Skeletal muscle satellite cell (primary cell): ENCODE results near the gene HCRTR2. TPM values are rescaled to one million over a fixed set of nuclear protein-coding genes. Genes with fewer than 3 reads are reported as not detected.
A peak's percentile ranks its signal among the peaks of the same experiment; 100 is the strongest.
"Not testable (repeated sequence)": the region's sequence is repeated elsewhere in the genome, so short reads cannot be mapped to it uniquely, and the experiment has no call there.

Experiments used
- H3K27me3 ChIP-seq: 2 replicates; pipeline ENCODE4 v1.7.0; 2013; ENCODE audit warnings: low read length; ENCODE audit not compliant: control insufficient read depth, insufficient read depth
- H3K36me3 ChIP-seq: 2 replicates; pipeline ENCODE4 v1.7.0; 2013; ENCODE audit warnings: mild to moderate bottlenecking, control low read depth, low read length; ENCODE audit not compliant: insufficient read depth
- H3K4me1 ChIP-seq: 2 replicates; pipeline ENCODE4 v1.7.0; 2013; ENCODE audit warnings: low read length; ENCODE audit not compliant: control insufficient read depth, insufficient read depth
- H3K4me2 ChIP-seq: 2 replicates; pipeline ENCODE4 v1.7.0; 2013; ENCODE audit warnings: mild to moderate bottlenecking, low read length
- H3K4me3 ChIP-seq: 2 replicates; pipeline ENCODE4 v1.7.0; 2013; ENCODE audit warnings: low read length
- H3K9ac ChIP-seq: 2 replicates; pipeline ENCODE4 v1.7.0; 2013; ENCODE audit warnings: mild to moderate bottlenecking, low read depth, low read length, moderate library complexity
- H3K9me3 ChIP-seq: replicated peaks from 2 replicates; pipeline ENCODE4 v1.7.0; 2013; ENCODE audit warnings: mild to moderate bottlenecking, control low read depth, low read length
- total RNA-seq: library from RNA; depleted of rRNA; stranded (reverse); fragments of >200 nt; gene quantifications from 2 replicates; pipeline ENCODE4 v1.2.3, GENCODE V29; 2012; rRNA removed

Gene HCRTR2
- total RNA-seq = not detected in 2 replicates

GRCh38 chr6:55174211-55175026 is at the start of gene HCRTR2:
HCRTR2 (plus strand) TSS chr6:55174515; CDS start chr6:55174588, 73 bp downstream.
- peak within 1 kb of the TSS; percentile 51 for H3K4me3 ChIP-seq
- peak within 1 kb of the TSS; percentile 68 for H3K4me2 ChIP-seq
- H3K4me1 ChIP-seq = peaks cover 4% of the 10 kb centered on the region
- H3K27me3 ChIP-seq = peaks cover 45% of the 10 kb centered on the region
- H3K36me3 ChIP-seq = no peaks in the 10 kb centered on the region
- H3K9me3 ChIP-seq = no peaks in the 10 kb centered on the region
- H3K9ac ChIP-seq = no peak within 1 kb of the TSS

GRCh38 chr6:55130806-55131324 is 43.5 kb upstream of the HCRTR2 start:
- Histone ChIP-seq H3K9ac (no peak overlapping the region), H3K36me3 (no peaks in the 10 kb centered on the region), H3K9me3 (no peaks in the 10 kb centered on the region), H3K27me3 (no peaks in the 10 kb centered on the region), H3K4me1 (no peaks in the 10 kb centered on the region), H3K4me2 (no peak overlapping the region), H3K4me3 (no peak overlapping the region)

- H3K4me2 ChIP-seq = no peak overlapping the region
- H3K36me3 ChIP-seq = no peaks in the 10 kb centered on the region
Observed at GRCh38 chr6:55131616-55132015, 42.7 kb upstream of the HCRTR2 start.

GRCh38 chr6:55136916-55137315 is 37.4 kb upstream of the HCRTR2 start:
- Histone ChIP-seq H3K9me3 (no peaks in the 10 kb centered on the region), H3K4me3 (no peak overlapping the region), H3K9ac (no peak overlapping the region), H3K4me2 (no peak overlapping the region), H3K36me3 (no peaks in the 10 kb centered on the region), H3K4me1 (peaks cover 3% of the 10 kb centered on the region), H3K27me3 (no peaks in the 10 kb centered on the region)

More at GRCh38 chr6:55131616-55132015, 42.7 kb upstream of the HCRTR2 start:
- no peaks in the 10 kb centered on the region for H3K4me1 ChIP-seq
- no peaks in the 10 kb centered on the region for H3K27me3 ChIP-seq
- no peak overlapping the region for H3K9ac ChIP-seq
- H3K9me3 ChIP-seq = no peaks in the 10 kb centered on the region
- H3K4me3 ChIP-seq = no peak overlapping the region

- Histone ChIP-seq H3K9ac (no peak overlapping the region), H3K4me2 (no peak overlapping the region), H3K36me3 (no peaks in the 10 kb centered on the region), H3K27me3 (no peaks in the 10 kb centered on the region), H3K9me3 (no peaks in the 10 kb centered on the region), H3K4me1 (peaks cover 3% of the 10 kb centered on the region), H3K4me3 (no peak overlapping the region)
Observed at GRCh38 chr6:55137929-55138693, 36.2 kb upstream of the HCRTR2 start.

- Histone ChIP-seq H3K27me3 (no peaks in the 10 kb centered on the region), H3K4me3 (no peak overlapping the region), H3K9ac (no peak overlapping the region), H3K4me2 (no peak overlapping the region), H3K4me1 (peaks cover 3% of the 10 kb centered on the region), H3K36me3 (no peaks in the 10 kb centered on the region), H3K9me3 (no peaks in the 10 kb centered on the region)
Observed at GRCh38 chr6:55141611-55142010, 32.7 kb upstream of the HCRTR2 start.

GRCh38 chr6:55142610-55143009 is 31.7 kb upstream of the HCRTR2 start:
- Histone ChIP-seq H3K9ac (no peak overlapping the region), H3K4me3 (no peak overlapping the region), H3K9me3 (no peaks in the 10 kb centered on the region), H3K36me3 (no peaks in the 10 kb centered on the region), H3K4me2 (no peak overlapping the region), H3K27me3 (no peaks in the 10 kb centered on the region), H3K4me1 (peaks cover 3% of the 10 kb centered on the region)

GRCh38 chr6:55153284-55153683 is 21.0 kb upstream of the HCRTR2 start:
- Histone ChIP-seq H3K27me3 (no peaks in the 10 kb centered on the region), H3K4me3 (no peak overlapping the region), H3K4me1 (no peaks in the 10 kb centered on the region), H3K4me2 (no peak overlapping the region), H3K9me3 (no peaks in the 10 kb centered on the region), H3K9ac (no peak overlapping the region), H3K36me3 (no peaks in the 10 kb centered on the region)

- not testable (repeated sequence) for H3K36me3 ChIP-seq, H3K4me1 ChIP-seq, H3K9ac ChIP-seq, H3K4me3 ChIP-seq, H3K9me3 ChIP-seq, H3K4me2 ChIP-seq, H3K27me3 ChIP-seq
Observed at GRCh38 chr6:55158784-55159183, 15.5 kb upstream of the HCRTR2 start.

- Histone ChIP-seq H3K4me3 (no peak overlapping the region), H3K4me2 (no peak overlapping the region), H3K27me3 (peaks cover 11% of the 10 kb centered on the region), H3K36me3 (no peaks in the 10 kb centered on the region), H3K4me1 (no peaks in the 10 kb centered on the region), H3K9ac (no peak overlapping the region), H3K9me3 (no peaks in the 10 kb centered on the region)
Observed at GRCh38 chr6:55167860-55168259, 6.5 kb upstream of the HCRTR2 start.

GRCh38 chr6:55175078-55176049 is 1.0 kb downstream of the HCRTR2 start:
- Histone ChIP-seq H3K9me3 (no peaks in the 10 kb centered on the region), H3K4me1 (peaks cover 4% of the 10 kb centered on the region), H3K9ac (no peak overlapping the region), H3K27me3 (peaks cover 45% of the 10 kb centered on the region), H3K36me3 (no peaks in the 10 kb centered on the region), H3K4me2 (no peak overlapping the region), H3K4me3 (no peak overlapping the region)
